Activated CD4-positive, CD25-positive, alpha-beta regulatory T cell treated with anti-CD3 and anti-CD28 coated beads, Interleukin-2, amount 50 U/mL, for 72 hours (primary cell): ENCODE data around the gene BRCA1.
"Not testable (repeated sequence)": the region's sequence is repeated elsewhere in the genome, so short reads cannot be mapped to it uniquely, and the experiment has no call there.

Source experiments
- DNase-seq: peaks from one replicate; pipeline ENCODE4 v3.0.0; 2021

The BRCA1 gene

DNA sequence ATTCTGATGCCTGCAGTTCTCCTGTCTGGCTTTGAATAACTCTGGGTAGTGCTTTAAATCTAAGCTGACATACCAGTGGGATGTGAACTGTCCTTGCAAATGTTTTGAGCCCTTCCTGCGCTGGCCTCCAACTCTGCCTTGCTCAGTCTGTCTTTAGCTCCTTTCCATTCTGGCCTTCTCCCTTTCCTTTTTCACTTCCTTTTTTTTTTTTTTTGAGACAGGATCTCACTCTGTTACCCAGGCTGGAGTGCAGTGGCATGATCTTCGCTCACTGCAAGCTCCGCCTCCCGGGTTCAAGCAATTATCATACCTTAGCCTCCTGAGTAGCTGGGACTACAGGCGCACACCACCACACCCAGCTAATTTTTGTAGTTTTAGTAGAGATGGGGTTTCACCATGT, 8.3 kb upstream of the BRCA1 start:
- DNase-seq = not testable (repeated sequence)

DNA sequence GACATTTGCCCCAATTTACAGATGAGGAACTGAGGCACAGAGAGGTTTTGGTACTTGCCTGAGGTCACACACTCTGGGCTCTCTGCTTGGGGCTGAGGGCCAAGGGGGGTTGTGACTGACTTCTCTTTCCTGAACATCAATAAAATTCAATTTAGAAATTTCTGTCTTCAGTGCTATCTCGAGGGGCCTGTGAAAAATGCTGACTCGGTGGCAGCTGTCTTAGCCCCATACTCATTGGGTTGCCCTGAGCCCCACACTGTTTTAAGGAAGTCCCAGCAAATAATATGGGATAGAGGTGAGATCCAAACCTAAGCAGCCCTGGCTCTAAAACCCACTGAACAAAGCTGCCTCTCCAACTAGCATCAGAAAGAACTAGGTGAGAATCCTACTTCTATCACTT, 7.0 kb upstream of the BRCA1 start:
- no peak for DNase-seq

DNA sequence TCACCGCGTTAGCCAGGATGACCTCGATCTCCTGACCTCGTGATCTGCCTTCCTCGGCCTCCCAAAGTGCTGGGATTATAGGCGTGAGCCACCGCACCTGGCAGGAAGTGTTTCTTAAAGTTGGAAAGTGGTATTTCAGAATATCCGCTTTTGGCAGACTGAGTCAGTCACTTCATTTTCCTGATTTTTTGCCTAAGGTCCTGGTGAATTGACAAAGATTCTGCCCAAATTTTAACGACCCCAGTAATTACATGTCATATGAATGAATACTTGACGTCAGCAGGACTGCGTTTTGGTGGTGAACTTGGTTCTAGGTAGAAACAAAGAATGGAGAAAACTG, 4.5 kb upstream of the BRCA1 start:
- no peak for DNase-seq

- DNase-seq = not testable (repeated sequence)
These were observed 2.2 kb upstream of the BRCA1 start for GRCh38 chr17:43127333-43127876.

GRCh38 chr17:43126911-43127290, 1.7 kb upstream of the BRCA1 start:
- DNase-seq = no peak

- DNase-seq = no peak
These were observed 1.1 kb upstream of the BRCA1 start for GRCh38 chr17:43125967-43126910.

GRCh38 chr17:43118679-43119615, 6.2 kb downstream of the BRCA1 start:
- DNase-seq = no peak

DNA sequence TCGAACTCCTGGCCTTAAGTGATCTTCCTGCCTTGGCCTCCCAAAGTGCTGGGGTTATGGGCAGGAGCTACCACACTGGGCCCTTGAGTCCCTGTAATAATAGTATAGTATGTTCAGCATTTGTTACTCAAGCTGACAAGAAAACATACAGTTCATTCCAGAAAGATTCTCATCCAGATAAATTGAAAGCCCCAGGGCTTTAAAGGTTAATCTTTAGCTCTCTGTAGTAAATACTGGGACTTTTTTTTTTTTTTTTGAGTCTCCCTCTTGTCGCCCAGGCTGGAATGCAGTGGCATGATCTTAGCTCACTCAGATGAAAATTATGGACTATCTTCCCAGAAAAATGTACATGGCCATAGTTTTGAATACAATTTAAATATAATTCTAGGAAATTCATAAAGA, 11.0 kb downstream of the BRCA1 start:
- DNase-seq = no peak

DNA sequence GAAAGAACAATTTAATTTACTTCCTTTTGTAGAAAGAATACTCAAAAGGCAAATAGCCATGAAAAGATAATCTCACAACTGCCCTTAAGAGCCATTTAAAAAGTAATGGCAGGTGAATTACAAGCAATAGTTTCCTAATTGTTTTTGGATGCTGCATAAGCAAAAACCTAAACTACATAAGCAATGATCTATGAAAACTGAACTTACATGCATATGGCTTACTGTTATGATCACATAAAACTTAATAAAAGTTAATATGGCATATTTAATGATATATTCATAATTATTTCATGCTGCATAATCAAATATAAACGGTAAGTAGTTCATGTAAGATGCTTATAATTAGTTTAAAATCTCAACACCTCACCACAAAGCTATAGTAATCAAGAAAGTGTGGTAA, 18.6 kb downstream of the BRCA1 start:
- DNase-seq = no peak

DNA sequence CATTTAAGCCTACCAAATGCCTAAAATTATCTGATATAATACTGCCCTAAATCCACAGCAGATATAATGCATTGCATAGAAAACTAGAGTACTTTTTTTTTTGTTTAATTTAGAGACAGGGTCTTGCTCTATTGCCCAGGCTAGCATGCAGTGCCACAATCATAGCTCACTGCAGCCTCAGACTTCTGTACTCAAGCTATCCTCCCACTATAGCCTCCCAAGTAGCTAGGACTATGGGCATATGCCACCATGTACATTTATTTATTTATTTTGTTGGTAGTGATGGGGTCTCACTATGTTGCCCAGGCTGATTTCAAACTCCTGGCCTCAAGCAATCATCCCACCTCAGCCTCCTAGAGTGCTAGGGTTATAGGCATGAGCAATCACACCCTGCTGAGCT, 20.0 kb downstream of the BRCA1 start:
- DNase-seq = no peak

DNA sequence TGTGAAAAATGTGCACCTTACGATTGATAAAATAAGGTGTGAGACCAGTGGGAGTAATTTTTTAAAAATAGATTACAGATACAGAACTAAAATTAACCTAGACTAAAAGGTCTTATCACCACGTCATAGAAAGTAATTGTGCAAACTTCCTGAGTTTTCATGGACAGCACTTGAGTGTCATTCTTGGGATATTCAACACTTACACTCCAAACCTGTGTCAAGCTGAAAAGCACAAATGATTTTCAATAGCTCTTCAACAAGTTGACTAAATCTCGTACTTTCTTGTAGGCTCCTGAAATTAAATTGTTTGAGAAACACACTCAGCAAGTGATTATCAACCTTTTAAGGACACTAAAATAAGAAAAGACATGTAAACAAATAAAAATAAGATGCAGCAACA, 20.5 kb downstream of the BRCA1 start:
- DNase-seq = no peak

- not testable (repeated sequence) for DNase-seq
These were observed 29.8 kb downstream of the BRCA1 start for GRCh38 chr17:43095364-43095763.

DNA sequence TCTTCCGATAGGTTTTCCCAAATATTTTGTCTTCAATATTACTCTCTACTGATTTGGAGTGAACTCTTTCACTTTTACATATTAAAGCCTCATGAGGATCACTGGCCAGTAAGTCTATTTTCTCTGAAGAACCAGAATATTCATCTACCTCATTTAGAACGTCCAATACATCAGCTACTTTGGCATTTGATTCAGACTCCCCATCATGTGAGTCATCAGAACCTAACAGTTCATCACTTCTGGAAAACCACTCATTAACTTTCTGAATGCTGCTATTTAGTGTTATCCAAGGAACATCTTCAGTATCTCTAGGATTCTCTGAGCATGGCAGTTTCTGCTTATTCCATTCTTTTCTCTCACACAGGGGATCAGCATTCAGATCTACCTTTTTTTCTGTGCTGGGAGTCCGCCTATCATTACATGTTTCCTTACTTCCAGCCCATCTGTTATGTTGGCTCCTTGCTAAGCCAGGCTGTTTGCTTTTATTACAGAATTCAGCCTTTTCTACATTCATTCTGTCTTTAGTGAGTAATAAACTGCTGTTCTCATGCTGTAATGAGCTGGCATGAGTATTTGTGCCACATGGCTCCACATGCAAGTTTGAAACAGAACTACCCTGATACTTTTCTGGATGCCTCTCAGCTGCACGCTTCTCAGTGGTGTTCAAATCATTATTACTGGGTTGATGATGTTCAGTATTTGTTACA, 30.9 kb downstream of the BRCA1 start:
- DNase-seq = no peak

- no peak for DNase-seq
These were observed 32.3 kb downstream of the BRCA1 start for GRCh38 chr17:43092901-43093300.

DNA sequence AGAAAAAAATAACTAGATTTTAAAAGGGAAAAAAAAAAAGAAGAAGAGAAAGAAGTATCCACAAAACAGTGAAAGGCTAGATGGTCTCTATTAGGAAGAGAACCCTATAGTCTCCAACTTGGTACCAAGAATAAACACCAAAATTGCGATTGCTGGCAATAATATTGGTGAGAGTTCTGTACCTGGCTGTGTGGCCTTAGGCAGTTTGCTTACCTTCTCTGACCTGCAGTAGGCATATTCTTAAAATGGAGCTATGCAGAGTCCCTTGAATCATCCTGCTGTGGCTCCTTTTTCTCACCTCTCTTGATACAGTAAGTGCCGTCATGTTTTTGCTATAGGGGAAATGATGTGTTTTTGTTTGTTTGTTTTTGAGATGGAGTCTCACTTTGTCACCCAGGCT, 35.1 kb downstream of the BRCA1 start:
- DNase-seq = no peak

DNA sequence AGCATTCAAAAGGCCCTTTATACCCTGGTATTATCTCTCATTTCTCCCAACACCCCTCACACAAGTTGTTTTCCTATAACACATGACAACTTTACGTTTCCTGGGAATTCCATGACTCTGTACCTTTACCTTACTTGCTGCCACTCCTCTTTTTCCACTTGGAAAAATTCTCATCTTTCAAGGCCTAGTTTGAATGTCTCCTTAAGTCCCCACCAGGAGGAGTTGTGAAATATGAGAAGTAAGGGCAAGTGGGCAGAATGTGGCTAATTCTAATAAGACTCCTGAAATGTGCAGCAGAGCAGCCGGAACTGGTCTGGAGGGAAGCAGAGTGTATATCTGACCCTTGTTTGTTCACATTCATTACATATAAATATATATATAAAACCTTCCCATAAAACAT, 39.7 kb downstream of the BRCA1 start:
- no peak for DNase-seq

- DNase-seq = no peak
These were observed 45.4 kb downstream of the BRCA1 start for GRCh38 chr17:43079641-43080302.

GRCh38 chr17:43074869-43075268, 50.3 kb downstream of the BRCA1 start:
- no peak for DNase-seq

DNA sequence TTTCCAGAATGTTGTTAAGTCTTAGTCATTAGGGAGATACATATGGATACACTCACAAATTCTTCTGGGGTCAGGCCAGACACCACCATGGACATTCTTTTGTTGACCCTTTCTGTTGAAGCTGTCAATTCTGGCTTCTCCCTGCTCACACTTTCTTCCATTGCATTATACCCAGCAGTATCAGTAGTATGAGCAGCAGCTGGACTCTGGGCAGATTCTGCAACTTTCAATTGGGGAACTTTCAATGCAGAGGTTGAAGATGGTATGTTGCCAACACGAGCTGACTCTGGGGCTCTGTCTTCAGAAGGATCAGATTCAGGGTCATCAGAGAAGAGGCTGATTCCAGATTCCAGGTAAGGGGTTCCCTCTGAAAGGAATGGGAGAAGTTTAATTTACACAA, 54.3 kb downstream of the BRCA1 start:
- DNase-seq = no peak

DNA sequence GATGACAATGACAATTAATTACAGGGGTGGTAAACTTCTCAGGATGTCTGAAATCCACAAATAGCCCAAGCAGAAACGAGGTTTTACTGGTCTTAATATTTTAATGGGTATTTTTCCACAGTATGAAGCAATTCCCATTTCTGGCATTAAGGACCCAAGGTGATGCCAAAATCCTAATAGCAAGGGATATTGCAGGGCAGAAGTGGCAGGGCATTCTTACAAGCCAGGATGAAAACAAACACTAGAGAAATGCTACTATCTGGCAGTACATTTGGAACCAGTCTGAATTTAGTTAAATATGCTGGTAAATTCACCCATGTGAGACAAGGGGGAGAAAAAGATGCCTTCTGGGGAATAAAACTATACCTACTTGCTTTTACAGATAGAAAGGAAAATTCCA, 54.9 kb downstream of the BRCA1 start:
- DNase-seq = no peak

- DNase-seq = no peak
These were observed 55.7 kb downstream of the BRCA1 start for GRCh38 chr17:43069368-43069898.
